ENCODE measurements around the gene USP24. TPM values are rescaled to one million over a fixed set of nuclear protein-coding genes. Genes with fewer than 3 reads are reported as not detected.
"Not testable (repeated sequence)": the region's sequence is repeated elsewhere in the genome, so short reads cannot be mapped to it uniquely, and the experiment has no call there.

USP24 gene
- total and polyA plus RNA-seq, 10 of the 15 experiments (the other 5 are each of a cell fraction or from before 2014, with no cell fraction given), result 4.6 to 36.5 (median 25.3) TPM

DNA sequence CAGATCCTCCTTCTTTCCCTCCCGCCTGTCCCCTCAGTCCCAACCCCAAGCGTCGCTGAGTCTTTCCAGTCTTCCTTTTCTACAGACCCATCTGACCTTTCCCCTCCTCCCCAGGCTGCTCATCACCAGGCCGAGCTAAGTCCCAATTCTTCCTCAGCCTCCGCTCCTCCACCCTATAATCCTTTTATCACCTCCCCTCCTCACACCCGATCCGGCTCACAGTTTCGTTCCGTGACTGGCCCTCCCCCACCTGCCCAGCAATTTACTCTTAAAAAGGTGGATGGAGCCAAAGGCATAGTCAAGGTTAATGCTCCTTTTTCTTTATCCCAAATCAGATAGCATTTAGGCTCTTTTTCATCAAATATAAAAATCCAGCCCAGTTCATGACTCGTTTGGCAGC lies 191.0 kb downstream of the USP24 start:
- CTCF ChIA-PET; ATAC-seq; H3K4me2 ChIP-seq (ENCODE audit: control insufficient read depth, insufficient read depth); BruUV-seq (replicated peaks); H2AFZ ChIP-seq (ENCODE audit: control insufficient read depth, low read depth, low read length); H4K20me1 ChIP-seq (ENCODE audit: control insufficient read depth, insufficient read depth); H3K79me2 ChIP-seq (ENCODE audit: control insufficient read depth, insufficient read depth, low read length); DNase-seq (ENCODE audit: low read depth, low spot score); H3K27ac ChIP-seq (ENCODE audit: control insufficient read depth, insufficient read depth); H3K4me1 ChIP-seq (ENCODE audit: control insufficient read depth, insufficient read depth, low read length); intact Hi-C loops (cut with micrococcal nuclease; ENCODE audit: unreplicated experiment); in situ Hi-C loops (cut with MboI); POLR2A ChIA-PET; H3K4me3 ChIP-seq; RAD21 ChIA-PET (ENCODE audit: unreplicated experiment); H3K36me3 ChIP-seq (ENCODE audit: control insufficient read depth in 2 of 2, insufficient read depth in 2 of 2, low read length in 1 of 2); H3K9me3 ChIP-seq (replicated peaks; ENCODE audit: control insufficient read depth, insufficient read depth, low read length); FAIRE-seq; H3K27me3 ChIP-seq (replicated peaks in 1 of 2; ENCODE audit: control insufficient read depth in 2 of 2, insufficient read depth in 2 of 2, low read length in 1 of 2); SMC1A ChIA-PET (ENCODE audit: uncharacterized antibody, unreplicated experiment); H3K9ac ChIP-seq (ENCODE audit: control insufficient read depth, insufficient read depth, low read length): not testable (repeated sequence)
- WGBS (ENCODE audit: insufficient coverage, insufficient replicate concordance, low lambda C conversion rate, missing lambda C conversion rate), result 59% methylated on average over 7 of the region's 10 CpGs

- peak; percentile 1 for DNase-seq (ENCODE audit: low read depth, low spot score)
- no peak overlapping the region for H3K4me3 ChIP-seq
- ChIA-PET SMC1A (ENCODE audit: uncharacterized antibody, unreplicated experiment) (interaction anchor here (1.0 to 3.3 kb wide), 10 partner anchors 14 to 84 kb away, joined by 3 to 37 read pairs (median 6); no protein-coding TSS in a partner anchor), CTCF (interaction anchor here (0.7 to 14.2 kb wide), 20 partner anchors 10 to 256 kb away, joined by 3 to 218 read pairs (median 4); partner anchors contain the start of gene BSND), RAD21 (ENCODE audit: unreplicated experiment) (interaction anchor here (1.0 to 1.5 kb wide), 9 partner anchors 32 to 209 kb away, joined by 3 to 39 read pairs (median 4); no protein-coding TSS in a partner anchor), POLR2A (no interaction called here)
- intact Hi-C loops (cut with micrococcal nuclease; ENCODE audit: unreplicated experiment) (loop anchor here (1.0 to 2.0 kb wide), 2 partner anchors 77 to 349 kb away; no protein-coding TSS in a partner anchor), in situ Hi-C loops (cut with MboI) (no loop called here)
- H2AFZ ChIP-seq (ENCODE audit: control insufficient read depth, low read depth, low read length), result no peak overlapping the region; the same call in 1 of the 2 replicates
- BruUV-seq (replicated peaks), result no TSS peak
- WGBS (ENCODE audit: insufficient coverage, insufficient replicate concordance, low lambda C conversion rate, missing lambda C conversion rate), result 37% methylated on average over 15 of the region's 15 CpGs
- no peaks in the 10 kb centered on the region for H3K4me1 ChIP-seq (ENCODE audit: control insufficient read depth, insufficient read depth, low read length)
- peak; percentile 100 for ATAC-seq
- no peak overlapping the region for H3K27ac ChIP-seq (ENCODE audit: control insufficient read depth, insufficient read depth)
- H3K9ac ChIP-seq (ENCODE audit: control insufficient read depth, insufficient read depth, low read length), result no peak overlapping the region
- no peaks in the 10 kb centered on the region for H3K36me3 ChIP-seq (ENCODE audit: control insufficient read depth in 2 of 2, insufficient read depth in 2 of 2, low read length in 1 of 2)
- H3K79me2 ChIP-seq (ENCODE audit: control insufficient read depth, insufficient read depth, low read length), result no peaks in the 10 kb centered on the region
- H3K27me3 ChIP-seq (replicated peaks in 1 of 2; ENCODE audit: control insufficient read depth in 2 of 2, insufficient read depth in 2 of 2, low read length in 1 of 2), result no peaks in the 10 kb centered on the region
- H4K20me1 ChIP-seq (ENCODE audit: control insufficient read depth, insufficient read depth), result no peaks in the 10 kb centered on the region
- peak; percentile 88 for FAIRE-seq
- H3K9me3 ChIP-seq (replicated peaks; ENCODE audit: control insufficient read depth, insufficient read depth, low read length), result no peaks in the 10 kb centered on the region
- no peak overlapping the region for H3K4me2 ChIP-seq (ENCODE audit: control insufficient read depth, insufficient read depth)
- TF ChIP-seq BACH1 (IDR thresholded peaks at IDR 0.05; ENCODE audit: borderline replicate concordance), result no peak
- TF ChIP-seq GATAD2B (conservative IDR thresholded peaks at IDR 0.05; ENCODE audit: low read depth), result no peak
- TF ChIP-seq MTA3 (IDR thresholded peaks at IDR 0.05; ENCODE audit: borderline replicate concordance, low read length), result no peak
- 0 out of 2 replicates have a peak, but pooled peaks have one; percentile 16 for TF ChIP-seq TCF12 (IDR thresholded peaks at IDR 0.05; ENCODE audit: low read depth, low read length)
- no peak for TF ChIP-seq EED (IDR thresholded peaks at IDR 0.05; ENCODE audit: low read depth)
- TF ChIP-seq ATF3 (IDR thresholded peaks at IDR 0.05; ENCODE audit: borderline replicate concordance, extremely low read depth, low read depth, low read length), result no peak
- 0 out of 4 replicates have a peak, but pooled peaks of 1 of the 2 experiments have one; percentile 18 for TF ChIP-seq BHLHE40 (IDR thresholded peaks at IDR 0.05; ENCODE audit: borderline replicate concordance in 1 of 2, low read depth in 2 of 2, low read length in 1 of 2)
- TF ChIP-seq ZNF592 (IDR thresholded peaks at IDR 0.05), result no peak
- TF ChIP-seq HDAC6 (IDR thresholded peaks at IDR 0.05; ENCODE audit: unreplicated experiment), result no peak
- no peak for TF ChIP-seq POLR2A (IDR thresholded peaks at IDR 0.05; ENCODE audit: low read depth, low read length)
- TF ChIP-seq SMARCA5 (IDR thresholded peaks at IDR 0.05), result 0 out of 2 replicates have a peak, but pooled peaks have one; percentile 51
Observed at GRCh38 chr1:55021942-55022546, 193.1 kb downstream of the USP24 start.

Data from GM12878 (cell line).